GM23338 (cell line): ENCODE measurements around the gene JAKMIP1. TPM values are rescaled to one million over a fixed set of nuclear protein-coding genes. Genes with fewer than 3 reads are reported as not detected.

Source experiments
- ATAC-seq: fragments of 200-7000 bp; cut with Tn5 transposase; 3 replicates; pipeline ENCODE4 v1.9.1; 2020
- DNase-seq: peaks from one replicate; pipeline ENCODE4 v3.0.0-alpha.2; 2015; ENCODE audit warnings: low spot score
- H2AFZ ChIP-seq: fragments of 200-600 bp; sonication (generic); 2 replicates; pipeline ENCODE4 v1.8.0; 2016; ENCODE audit warnings: antibody characterized with exemption, mild to moderate bottlenecking, moderate library complexity
- H3F3A ChIP-seq: fragments of 200-600 bp; sonication (generic); replicated peaks from 2 replicates; pipeline ENCODE4 v1.8.0; 2017; ENCODE audit warnings: antibody characterized with exemption, mixed run types, low read depth
- H3K27ac ChIP-seq: fragments of 200-600 bp; sonication (generic); 2 replicates; pipeline ENCODE4 v1.6.1; 2016; ENCODE audit warnings: low read depth
- H3K27me3 ChIP-seq: fragments of 200-600 bp; sonication (generic); 2 replicates; pipeline ENCODE4 v1.8.0; 2016; ENCODE audit warnings: mild to moderate bottlenecking, mixed run types, moderate library complexity; ENCODE audit not compliant: insufficient read depth
- H3K36me3 ChIP-seq: fragments of 200-600 bp; sonication (generic); 2 replicates; pipeline ENCODE4 v1.8.0; 2016; ENCODE audit warnings: mild to moderate bottlenecking; ENCODE audit not compliant: insufficient read depth
- H3K4me1 ChIP-seq: fragments of 200-600 bp; sonication (generic); 2 replicates; pipeline ENCODE4 v1.8.0; 2016; ENCODE audit warnings: mild to moderate bottlenecking, moderate library complexity; ENCODE audit not compliant: insufficient read depth
- H3K4me2 ChIP-seq: fragments of 200-600 bp; sonication (generic); 2 replicates; pipeline ENCODE4 v1.7.1; 2017; ENCODE audit warnings: mixed run types
- H3K4me3 ChIP-seq: fragments of 200-600 bp; sonication (generic); 2 replicates; pipeline ENCODE4 v1.6.1; 2016; ENCODE audit warnings: mixed run types
- H3K79me2 ChIP-seq: fragments of 200-600 bp; sonication (generic); replicated peaks from 2 replicates; pipeline ENCODE4 v1.8.0; 2017; ENCODE audit warnings: mild to moderate bottlenecking; ENCODE audit not compliant: insufficient read depth
- H3K9me2 ChIP-seq: fragments of 200-600 bp; sonication (generic); 2 replicates; pipeline ENCODE4 v1.8.0; 2017; ENCODE audit not compliant: insufficient read depth
- H4K20me1 ChIP-seq: fragments of 200-600 bp; sonication (generic); replicated peaks from 2 replicates; pipeline ENCODE4 v1.8.0; 2017; ENCODE audit warnings: mild to moderate bottlenecking; ENCODE audit not compliant: insufficient read depth
- H3K27ac Mint-ChIP-seq: 2 replicates; pipeline ENCODE4 v1.8.0; 2020; ENCODE audit warnings: inconsistent platforms, mild to moderate bottlenecking, moderate library complexity, mixed read lengths
- H3K27me3 Mint-ChIP-seq: 3 replicates; pipeline ENCODE4 v1.8.0; 2022; ENCODE audit warnings: low read depth, mild to moderate bottlenecking, moderate library complexity, mixed read lengths, inconsistent platforms; ENCODE audit not compliant: insufficient read depth, poor library complexity
- H3K36me3 Mint-ChIP-seq: 3 replicates; pipeline ENCODE4 v1.8.0; 2021; ENCODE audit warnings: low read depth, mild to moderate bottlenecking, inconsistent platforms, moderate library complexity, mixed read lengths
- H3K4me1 Mint-ChIP-seq: 3 replicates; pipeline ENCODE4 v1.8.0; 2020; ENCODE audit warnings: mild to moderate bottlenecking, inconsistent platforms, mixed read lengths
- H3K4me3 Mint-ChIP-seq: 3 replicates; pipeline ENCODE4 v1.8.0; 2021; ENCODE audit warnings: moderate library complexity, mild to moderate bottlenecking, inconsistent platforms, mixed read lengths
- H3K9me3 Mint-ChIP-seq: 3 replicates; pipeline ENCODE4 v1.8.0; 2020; ENCODE audit warnings: moderate library complexity, mild to moderate bottlenecking, inconsistent platforms, mixed read lengths
- CREB1 ChIP-seq: fragments of 250-450 bp; sonication (Bioruptor Pico); IDR thresholded peaks from 2 replicates; pipeline ENCODE4 v1.5.0; 2020; ENCODE audit warnings: low read depth, mild to moderate bottlenecking, moderate library complexity
- ETS1 ChIP-seq: IDR thresholded peaks from 2 replicates; pipeline ENCODE4 v1.6.1; 2016; ENCODE audit warnings: antibody characterized with exemption
- EZH2phosphoT487 ChIP-seq: fragments of 200-600 bp; sonication (generic); IDR thresholded peaks from one replicate; pipeline ENCODE4 v1.8.1; 2018; ENCODE audit warnings: antibody characterized with exemption; ENCODE audit not compliant: unreplicated experiment
- POLR2AphosphoS5 ChIP-seq: IDR thresholded peaks from 2 replicates; pipeline ENCODE4 v1.6.1; 2016; ENCODE audit warnings: antibody characterized with exemption, low read depth
- ZNF114 ChIP-seq: fragments of 250-450 bp; sonication (Bioruptor Pico); IDR thresholded peaks from 2 replicates; pipeline ENCODE4 v1.5.0; 2020; ENCODE audit warnings: mild to moderate bottlenecking, moderate library complexity
- polyA plus RNA-seq: library from polyadenylated mRNA; unstranded; fragments of >200 nt; fragmentation: Nextera tagmentation; extraction: Ambion mirVana; gene quantifications from 2 replicates; pipeline ENCODE4 v1.2.1, GENCODE V29; 2016
- total RNA-seq: library from RNA; depleted of rRNA; stranded (reverse); fragments of >200 nt; shearing (Covaris generic); gene quantifications from 2 replicates; pipeline ENCODE4 v1.2.3, GENCODE V29; 2014
- TF ChIP-seq, protein P1 (sequence below): fragments of 250-450 bp; sonication (Bioruptor Pico); IDR thresholded peaks from 2 replicates; pipeline ENCODE4 v1.5.0; 2020; ENCODE audit warnings: mild to moderate bottlenecking, moderate library complexity

Gene JAKMIP1
- total and polyA plus RNA-seq, 2 experiments from 2014 or later, result 4.6 to 5.1 TPM

- no peak overlapping the region for H3K27ac ChIP-seq
- no peak overlapping the region for H2AFZ ChIP-seq
- Mint-ChIP-seq H3K4me1 (no peaks in the 10 kb centered on the region), H3K9me3 (no peaks in the 10 kb centered on the region), H3K27ac (no peak overlapping the region), H3K4me3 (no peak overlapping the region), H3K36me3 (no peaks in the 10 kb centered on the region), H3K27me3 (peaks cover 4% of the 10 kb centered on the region)
- H3K9me2 ChIP-seq, result no peaks in the 10 kb centered on the region
- H3K36me3 ChIP-seq, result no peaks in the 10 kb centered on the region
- TF ChIP-seq ZNF114 (CRISPR knock-in tag) (no peak), POLR2AphosphoS5 (no peak), EZH2phosphoT487 (no peak), ETS1 (no peak), CREB1 (CRISPR knock-in tag) (no peak)
- TF ChIP-seq, protein P1, sequence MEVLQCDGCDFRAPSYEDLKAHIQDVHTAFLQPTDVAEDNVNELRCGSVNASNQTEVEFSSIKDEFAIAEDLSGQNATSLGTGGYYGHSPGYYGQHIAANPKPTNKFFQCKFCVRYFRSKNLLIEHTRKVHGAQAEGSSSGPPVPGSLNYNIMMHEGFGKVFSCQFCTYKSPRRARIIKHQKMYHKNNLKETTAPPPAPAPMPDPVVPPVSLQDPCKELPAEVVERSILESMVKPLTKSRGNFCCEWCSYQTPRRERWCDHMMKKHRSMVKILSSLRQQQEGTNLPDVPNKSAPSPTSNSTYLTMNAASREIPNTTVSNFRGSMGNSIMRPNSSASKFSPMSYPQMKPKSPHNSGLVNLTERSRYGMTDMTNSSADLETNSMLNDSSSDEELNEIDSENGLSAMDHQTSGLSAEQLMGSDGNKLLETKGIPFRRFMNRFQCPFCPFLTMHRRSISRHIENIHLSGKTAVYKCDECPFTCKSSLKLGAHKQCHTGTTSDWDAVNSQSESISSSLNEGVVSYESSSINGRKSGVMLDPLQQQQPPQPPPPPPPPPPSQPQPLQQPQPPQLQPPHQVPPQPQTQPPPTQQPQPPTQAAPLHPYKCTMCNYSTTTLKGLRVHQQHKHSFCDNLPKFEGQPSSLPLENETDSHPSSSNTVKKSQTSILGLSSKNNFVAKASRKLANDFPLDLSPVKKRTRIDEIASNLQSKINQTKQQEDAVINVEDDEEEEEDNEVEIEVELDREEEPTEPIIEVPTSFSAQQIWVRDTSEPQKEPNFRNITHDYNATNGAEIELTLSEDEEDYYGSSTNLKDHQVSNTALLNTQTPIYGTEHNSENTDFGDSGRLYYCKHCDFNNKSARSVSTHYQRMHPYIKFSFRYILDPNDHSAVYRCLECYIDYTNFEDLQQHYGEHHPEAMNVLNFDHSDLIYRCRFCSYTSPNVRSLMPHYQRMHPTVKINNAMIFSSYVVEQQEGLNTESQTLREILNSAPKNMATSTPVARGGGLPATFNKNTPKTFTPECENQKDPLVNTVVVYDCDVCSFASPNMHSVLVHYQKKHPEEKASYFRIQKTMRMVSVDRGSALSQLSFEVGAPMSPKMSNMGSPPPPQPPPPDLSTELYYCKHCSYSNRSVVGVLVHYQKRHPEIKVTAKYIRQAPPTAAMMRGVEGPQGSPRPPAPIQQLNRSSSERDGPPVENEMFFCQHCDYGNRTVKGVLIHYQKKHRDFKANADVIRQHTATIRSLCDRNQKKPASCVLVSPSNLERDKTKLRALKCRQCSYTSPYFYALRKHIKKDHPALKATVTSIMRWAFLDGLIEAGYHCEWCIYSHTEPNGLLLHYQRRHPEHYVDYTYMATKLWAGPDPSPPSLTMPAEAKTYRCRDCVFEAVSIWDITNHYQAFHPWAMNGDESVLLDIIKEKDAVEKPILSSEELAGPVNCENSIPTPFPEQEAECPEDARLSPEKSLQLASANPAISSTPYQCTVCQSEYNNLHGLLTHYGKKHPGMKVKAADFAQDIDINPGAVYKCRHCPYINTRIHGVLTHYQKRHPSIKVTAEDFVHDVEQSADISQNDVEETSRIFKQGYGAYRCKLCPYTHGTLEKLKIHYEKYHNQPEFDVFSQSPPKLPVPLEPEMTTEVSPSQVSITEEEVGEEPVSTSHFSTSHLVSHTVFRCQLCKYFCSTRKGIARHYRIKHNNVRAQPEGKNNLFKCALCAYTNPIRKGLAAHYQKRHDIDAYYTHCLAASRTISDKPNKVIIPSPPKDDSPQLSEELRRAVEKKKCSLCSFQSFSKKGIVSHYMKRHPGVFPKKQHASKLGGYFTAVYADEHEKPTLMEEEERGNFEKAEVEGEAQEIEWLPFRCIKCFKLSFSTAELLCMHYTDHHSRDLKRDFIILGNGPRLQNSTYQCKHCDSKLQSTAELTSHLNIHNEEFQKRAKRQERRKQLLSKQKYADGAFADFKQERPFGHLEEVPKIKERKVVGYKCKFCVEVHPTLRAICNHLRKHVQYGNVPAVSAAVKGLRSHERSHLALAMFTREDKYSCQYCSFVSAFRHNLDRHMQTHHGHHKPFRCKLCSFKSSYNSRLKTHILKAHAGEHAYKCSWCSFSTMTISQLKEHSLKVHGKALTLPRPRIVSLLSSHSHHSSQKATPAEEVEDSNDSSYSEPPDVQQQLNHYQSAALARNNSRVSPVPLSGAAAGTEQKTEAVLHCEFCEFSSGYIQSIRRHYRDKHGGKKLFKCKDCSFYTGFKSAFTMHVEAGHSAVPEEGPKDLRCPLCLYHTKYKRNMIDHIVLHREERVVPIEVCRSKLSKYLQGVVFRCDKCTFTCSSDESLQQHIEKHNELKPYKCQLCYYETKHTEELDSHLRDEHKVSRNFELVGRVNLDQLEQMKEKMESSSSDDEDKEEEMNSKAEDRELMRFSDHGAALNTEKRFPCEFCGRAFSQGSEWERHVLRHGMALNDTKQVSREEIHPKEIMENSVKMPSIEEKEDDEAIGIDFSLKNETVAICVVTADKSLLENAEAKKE (CRISPR knock-in tag), result no peak
- H3K79me2 ChIP-seq, result no peaks in the 10 kb centered on the region
- H3K4me1 ChIP-seq, result no peaks in the 10 kb centered on the region
- DNase-seq (no peak), ATAC-seq (no peak)
- no peak overlapping the region for H3K4me2 ChIP-seq
- no peak overlapping the region for H3K4me3 ChIP-seq
- no peaks in the 10 kb centered on the region for H3F3A ChIP-seq
- no peaks in the 10 kb centered on the region for H3K27me3 ChIP-seq
- H4K20me1 ChIP-seq, result no peaks in the 10 kb centered on the region
Observed at GRCh38 chr4:6235901-6236640, 35.7 kb upstream of the JAKMIP1 start.
